Measurements from ENCODE around the gene GRIK3. TPM values are rescaled to one million over a fixed set of nuclear protein-coding genes. Genes with fewer than 3 reads are reported as not detected.

Gene GRIK3
- total RNA-seq, 1 experiment from 2014 or later: not detected

GRCh38 chr1:37032660-37033354, 1.5 kb downstream of the GRIK3 start:
- BruUV-seq (replicated peaks): no TSS peak
- Histone ChIP-seq H3K4me1 (ENCODE audit: insufficient read depth, low read length) (no peaks in the 10 kb centered on the region), H3K9me3 (ENCODE audit: low read length) (no peaks in the 10 kb centered on the region), H3K9ac (ENCODE audit: low read length) (no peak overlapping the region), H2AFZ (ENCODE audit: low read length) (no peak overlapping the region), H3F3A (ENCODE audit: low read length, unreplicated experiment) (no peaks in the 10 kb centered on the region), H4K20me1 (ENCODE audit: low read length) (no peaks in the 10 kb centered on the region), H3K9me2 (replicated peaks; ENCODE audit: low read length) (no peaks in the 10 kb centered on the region), H3K4me2 (ENCODE audit: low read length) (no peak overlapping the region), H3K27me3 (ENCODE audit: low read length) (peaks cover 77% of the 10 kb centered on the region), H3K79me2 (ENCODE audit: low read length) (no peaks in the 10 kb centered on the region), H3K36me3 (ENCODE audit: low read depth, low read length) (no peaks in the 10 kb centered on the region), H3K27ac (ENCODE audit: low read length) (no peak overlapping the region), H3K4me3 (ENCODE audit: low read length) (no peak overlapping the region)
- ChIA-PET POLR2A (ENCODE audit: unreplicated experiment) (no interaction called here), CTCF (no interaction called here)
- ATAC-seq (no peak), DNase-seq (no peak)
- TF ChIP-seq, protein P1, sequence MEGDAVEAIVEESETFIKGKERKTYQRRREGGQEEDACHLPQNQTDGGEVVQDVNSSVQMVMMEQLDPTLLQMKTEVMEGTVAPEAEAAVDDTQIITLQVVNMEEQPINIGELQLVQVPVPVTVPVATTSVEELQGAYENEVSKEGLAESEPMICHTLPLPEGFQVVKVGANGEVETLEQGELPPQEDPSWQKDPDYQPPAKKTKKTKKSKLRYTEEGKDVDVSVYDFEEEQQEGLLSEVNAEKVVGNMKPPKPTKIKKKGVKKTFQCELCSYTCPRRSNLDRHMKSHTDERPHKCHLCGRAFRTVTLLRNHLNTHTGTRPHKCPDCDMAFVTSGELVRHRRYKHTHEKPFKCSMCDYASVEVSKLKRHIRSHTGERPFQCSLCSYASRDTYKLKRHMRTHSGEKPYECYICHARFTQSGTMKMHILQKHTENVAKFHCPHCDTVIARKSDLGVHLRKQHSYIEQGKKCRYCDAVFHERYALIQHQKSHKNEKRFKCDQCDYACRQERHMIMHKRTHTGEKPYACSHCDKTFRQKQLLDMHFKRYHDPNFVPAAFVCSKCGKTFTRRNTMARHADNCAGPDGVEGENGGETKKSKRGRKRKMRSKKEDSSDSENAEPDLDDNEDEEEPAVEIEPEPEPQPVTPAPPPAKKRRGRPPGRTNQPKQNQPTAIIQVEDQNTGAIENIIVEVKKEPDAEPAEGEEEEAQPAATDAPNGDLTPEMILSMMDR (conservative IDR thresholded peaks at IDR 0.05; ENCODE audit: low read depth, low read length): no peak
- TF ChIP-seq EZH2 (IDR thresholded peaks at IDR 0.05; ENCODE audit: low read length, unreplicated experiment) (no peak), EZH2phosphoT487 (IDR thresholded peaks at IDR 0.05; ENCODE audit: borderline replicate concordance, low read length) (no peak)
- intact Hi-C loops (cut with micrococcal nuclease): no loop called here

DNA sequence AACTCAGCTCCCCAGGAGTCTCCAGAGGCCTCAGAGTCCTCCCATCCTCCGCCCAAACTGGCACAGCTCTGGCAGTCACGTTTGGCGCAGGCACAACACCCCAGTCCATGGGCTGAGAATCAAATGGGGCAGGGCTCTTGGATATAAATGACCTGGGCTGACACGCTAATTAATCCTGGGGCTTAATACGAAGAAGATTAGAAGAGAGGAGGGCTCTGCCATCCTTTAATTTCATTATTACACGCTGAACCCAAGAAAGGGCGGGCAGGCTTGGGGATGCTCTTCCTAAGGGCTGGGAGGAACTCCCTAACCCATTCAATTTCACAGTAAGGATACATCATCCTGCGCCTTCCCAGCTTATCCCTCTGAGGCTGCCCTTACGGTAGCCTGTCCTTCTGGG, 2.4 kb downstream of the GRIK3 start:
- H2AFZ ChIP-seq (ENCODE audit: low read length): no peak overlapping the region
- H3K27me3 ChIP-seq (ENCODE audit: low read length): peaks cover 70% of the 10 kb centered on the region
- H3K9ac ChIP-seq (ENCODE audit: low read length): no peak overlapping the region
- no peaks in the 10 kb centered on the region for H3K9me2 ChIP-seq (replicated peaks; ENCODE audit: low read length)
- H3K4me1 ChIP-seq (ENCODE audit: insufficient read depth, low read length): no peaks in the 10 kb centered on the region
- H4K20me1 ChIP-seq (ENCODE audit: low read length): no peaks in the 10 kb centered on the region
- no peaks in the 10 kb centered on the region for H3K79me2 ChIP-seq (ENCODE audit: low read length)
- ChIA-PET CTCF (no interaction called here), POLR2A (ENCODE audit: unreplicated experiment) (no interaction called here)
- no peaks in the 10 kb centered on the region for H3K36me3 ChIP-seq (ENCODE audit: low read depth, low read length)
- H3K4me3 ChIP-seq (ENCODE audit: low read length): no peak overlapping the region
- DNase-seq: no peak
- no peak for ATAC-seq
- H3K9me3 ChIP-seq (ENCODE audit: low read length): no peaks in the 10 kb centered on the region
- no peaks in the 10 kb centered on the region for H3F3A ChIP-seq (ENCODE audit: low read length, unreplicated experiment)
- intact Hi-C loops (cut with micrococcal nuclease): no loop called here
- BruUV-seq (replicated peaks): no TSS peak
- H3K4me2 ChIP-seq (ENCODE audit: low read length): no peak overlapping the region
- TF ChIP-seq, protein P1 (conservative IDR thresholded peaks at IDR 0.05; ENCODE audit: low read depth, low read length): no peak
- TF ChIP-seq EZH2 (IDR thresholded peaks at IDR 0.05; ENCODE audit: low read length, unreplicated experiment) (no peak), EZH2phosphoT487 (IDR thresholded peaks at IDR 0.05; ENCODE audit: borderline replicate concordance, low read length) (no peak)
- H3K27ac ChIP-seq (ENCODE audit: low read length): no peak overlapping the region

GRCh38 chr1:37031429-37031828, 2.9 kb downstream of the GRIK3 start:
- no TSS peak for BruUV-seq (replicated peaks)
- no peak overlapping the region for H3K9ac ChIP-seq (ENCODE audit: low read length)
- no peak overlapping the region for H3K4me2 ChIP-seq (ENCODE audit: low read length)
- H3K4me1 ChIP-seq (ENCODE audit: insufficient read depth, low read length): no peaks in the 10 kb centered on the region
- H4K20me1 ChIP-seq (ENCODE audit: low read length): no peaks in the 10 kb centered on the region
- ChIA-PET POLR2A (ENCODE audit: unreplicated experiment) (no interaction called here), CTCF (no interaction called here)
- TF ChIP-seq EZH2phosphoT487 (IDR thresholded peaks at IDR 0.05; ENCODE audit: borderline replicate concordance, low read length) (no peak), EZH2 (IDR thresholded peaks at IDR 0.05; ENCODE audit: low read length, unreplicated experiment) (no peak)
- TF ChIP-seq, protein P1 (conservative IDR thresholded peaks at IDR 0.05; ENCODE audit: low read depth, low read length): no peak
- H3K79me2 ChIP-seq (ENCODE audit: low read length): no peaks in the 10 kb centered on the region
- H3K4me3 ChIP-seq (ENCODE audit: low read length): no peak overlapping the region
- intact Hi-C loops (cut with micrococcal nuclease): no loop called here
- H3K36me3 ChIP-seq (ENCODE audit: low read depth, low read length): no peaks in the 10 kb centered on the region
- no peaks in the 10 kb centered on the region for H3K9me3 ChIP-seq (ENCODE audit: low read length)
- ATAC-seq (no peak), DNase-seq (no peak)
- H3K27ac ChIP-seq (ENCODE audit: low read length): no peak overlapping the region
- H3K27me3 ChIP-seq (ENCODE audit: low read length): peaks cover 65% of the 10 kb centered on the region
- no peaks in the 10 kb centered on the region for H3K9me2 ChIP-seq (replicated peaks; ENCODE audit: low read length)
- no peaks in the 10 kb centered on the region for H3F3A ChIP-seq (ENCODE audit: low read length, unreplicated experiment)
- H2AFZ ChIP-seq (ENCODE audit: low read length): no peak overlapping the region
